ENCODE measurements around the gene NEDD9. TPM values are rescaled to one million over a fixed set of nuclear protein-coding genes. Genes with fewer than 3 reads are reported as not detected.

Gene NEDD9
- total and polyA plus RNA-seq, 2 donors (not counting 1 experiment from before 2014, with no cell fraction given): 33.7 to 35.2 TPM

GRCh38 chr6:11263291-11263775 is 30.9 kb upstream of the NEDD9 start:
- peak overlapping the region; percentile 69 for H3K4me2 ChIP-seq (ENCODE audit: extremely low read depth, insufficient read depth, low read length)
- no peak overlapping the region for H3K9ac ChIP-seq (ENCODE audit: insufficient read depth, low read length)
- no peak overlapping the region for H3K4me3 ChIP-seq (replicated peaks in 1 of 4; ENCODE audit: control extremely low read depth in 1 of 4, insufficient read depth in 1 of 4, low read depth in 3 of 4, low read length in 4 of 4)

GRCh38 chr6:11262242-11262641 is 29.8 kb upstream of the NEDD9 start:
- TF ChIP-seq EZH2 (IDR thresholded peaks at IDR 0.05; ENCODE audit: low read length, missing control alignments): no peak
- no peak for TF ChIP-seq CTCF (conservative IDR thresholded peaks at IDR 0.05 in 1 of 2, IDR thresholded peaks at IDR 0.05 in 1 of 2; ENCODE audit: low read depth in 1 of 2, low read length in 2 of 2)
- no peak overlapping the region for H3K4me3 ChIP-seq (replicated peaks in 1 of 4; ENCODE audit: control extremely low read depth in 1 of 4, insufficient read depth in 1 of 4, low read depth in 3 of 4, low read length in 4 of 4)
- peaks cover 3% of the 10 kb centered on the region for H3K4me1 ChIP-seq (ENCODE audit: control insufficient read depth, extremely low read depth, insufficient read depth, low read length)
- no peak overlapping the region for H2AFZ ChIP-seq (ENCODE audit: low read length)
- H4K20me1 ChIP-seq (ENCODE audit: control insufficient read depth, extremely low read depth, insufficient read depth, low read length): no peaks in the 10 kb centered on the region
- no peak overlapping the region for H3K4me2 ChIP-seq (ENCODE audit: extremely low read depth, insufficient read depth, low read length)
- H3K36me3 ChIP-seq (ENCODE audit: control insufficient read depth, insufficient read depth, low read length): no peaks in the 10 kb centered on the region
- DNase-seq (ENCODE audit: low read depth in 2 of 2): peak in 1 of 2 donors; percentile 44
- H3K27ac ChIP-seq (ENCODE audit: insufficient read depth, low read length): no peak overlapping the region
- H3K9ac ChIP-seq (ENCODE audit: insufficient read depth, low read length): no peak overlapping the region
- H3K79me2 ChIP-seq (ENCODE audit: control insufficient read depth, insufficient read depth, low read length): no peaks in the 10 kb centered on the region
- H3K27me3 ChIP-seq (ENCODE audit: control insufficient read depth, insufficient read depth, low read length): no peaks in the 10 kb centered on the region
- no peaks in the 10 kb centered on the region for H3K9me3 ChIP-seq (ENCODE audit: control insufficient read depth, insufficient read depth, low read depth, low read length)

More at GRCh38 chr6:11263291-11263775, 30.9 kb upstream of the NEDD9 start:
- Histone ChIP-seq H3K79me2 (ENCODE audit: control insufficient read depth, insufficient read depth, low read length) (no peaks in the 10 kb centered on the region), H3K4me1 (ENCODE audit: control insufficient read depth, extremely low read depth, insufficient read depth, low read length) (peaks cover 3% of the 10 kb centered on the region), H3K27ac (ENCODE audit: insufficient read depth, low read length) (peak overlapping the region; percentile 17), H3K9me3 (ENCODE audit: control insufficient read depth, insufficient read depth, low read depth, low read length) (no peaks in the 10 kb centered on the region), H3K36me3 (ENCODE audit: control insufficient read depth, insufficient read depth, low read length) (no peaks in the 10 kb centered on the region), H2AFZ (ENCODE audit: low read length) (no peak overlapping the region), H4K20me1 (ENCODE audit: control insufficient read depth, extremely low read depth, insufficient read depth, low read length) (no peaks in the 10 kb centered on the region), H3K27me3 (ENCODE audit: control insufficient read depth, insufficient read depth, low read length) (no peaks in the 10 kb centered on the region)
- peak; percentile 85 to 87 for DNase-seq (ENCODE audit: low read depth in 2 of 2)
- TF ChIP-seq EZH2 (IDR thresholded peaks at IDR 0.05; ENCODE audit: low read length, missing control alignments) (no peak), CTCF (conservative IDR thresholded peaks at IDR 0.05 in 1 of 2, IDR thresholded peaks at IDR 0.05 in 1 of 2; ENCODE audit: low read depth in 1 of 2, low read length in 2 of 2) (no peak)

- Histone ChIP-seq H2AFZ (ENCODE audit: low read length) (no peak overlapping the region), H3K4me2 (ENCODE audit: extremely low read depth, insufficient read depth, low read length) (no peak overlapping the region), H3K4me3 (replicated peaks in 1 of 4; ENCODE audit: control extremely low read depth in 1 of 4, insufficient read depth in 1 of 4, low read depth in 3 of 4, low read length in 4 of 4) (no peak overlapping the region), H4K20me1 (ENCODE audit: control insufficient read depth, extremely low read depth, insufficient read depth, low read length) (no peaks in the 10 kb centered on the region), H3K27ac (ENCODE audit: insufficient read depth, low read length) (no peak overlapping the region), H3K9me3 (ENCODE audit: control insufficient read depth, insufficient read depth, low read depth, low read length) (no peaks in the 10 kb centered on the region), H3K27me3 (ENCODE audit: control insufficient read depth, insufficient read depth, low read length) (no peaks in the 10 kb centered on the region), H3K36me3 (ENCODE audit: control insufficient read depth, insufficient read depth, low read length) (no peaks in the 10 kb centered on the region), H3K9ac (ENCODE audit: insufficient read depth, low read length) (no peak overlapping the region), H3K79me2 (ENCODE audit: control insufficient read depth, insufficient read depth, low read length) (no peaks in the 10 kb centered on the region), H3K4me1 (ENCODE audit: control insufficient read depth, extremely low read depth, insufficient read depth, low read length) (peaks cover 3% of the 10 kb centered on the region)
- TF ChIP-seq CTCF (conservative IDR thresholded peaks at IDR 0.05 in 1 of 2, IDR thresholded peaks at IDR 0.05 in 1 of 2; ENCODE audit: low read depth in 1 of 2, low read length in 2 of 2): no peak
- no peak for TF ChIP-seq EZH2 (IDR thresholded peaks at IDR 0.05; ENCODE audit: low read length, missing control alignments)
- DNase-seq (ENCODE audit: low read depth in 2 of 2): no peak
Observed at GRCh38 chr6:11260249-11261038, 28.0 kb upstream of the NEDD9 start.

All from fibroblast of lung (primary cell).